Fibroblast of the aortic adventitia (primary cell): ENCODE data around the gene TRAM2. TPM values are rescaled to one million over a fixed set of nuclear protein-coding genes. Genes with fewer than 3 reads are reported as not detected.
A peak's percentile ranks its signal among the peaks of the same experiment; 100 is the strongest.

Source experiments
- DNase-seq: peaks from one replicate; pipeline ENCODE4 v3.0.0-alpha.2; 2010; ENCODE audit warnings: low read depth
- H3K4me3 ChIP-seq: 2 replicates; pipeline ENCODE4 v1.5.1; 2011; ENCODE audit warnings: low read depth, mild to moderate bottlenecking, control low read depth, low read length, moderate library complexity
- total RNA-seq: library from RNA; depleted of rRNA; stranded (reverse); fragments of >200 nt; gene quantifications from 2 replicates; pipeline ENCODE4 v1.2.3, GENCODE V29; 2012; ENCODE audit warnings: low replicate concordance
- TF ChIP-seq, protein P1 (sequence below): IDR thresholded peaks from 2 replicates; pipeline ENCODE4 v1.5.1; 2011; ENCODE audit warnings: mild to moderate bottlenecking, low read length, control low read depth, inconsistent platforms; ENCODE audit not compliant: insufficient read depth

Gene TRAM2
- total RNA-seq, 1 donor, result 128 TPM

DNA sequence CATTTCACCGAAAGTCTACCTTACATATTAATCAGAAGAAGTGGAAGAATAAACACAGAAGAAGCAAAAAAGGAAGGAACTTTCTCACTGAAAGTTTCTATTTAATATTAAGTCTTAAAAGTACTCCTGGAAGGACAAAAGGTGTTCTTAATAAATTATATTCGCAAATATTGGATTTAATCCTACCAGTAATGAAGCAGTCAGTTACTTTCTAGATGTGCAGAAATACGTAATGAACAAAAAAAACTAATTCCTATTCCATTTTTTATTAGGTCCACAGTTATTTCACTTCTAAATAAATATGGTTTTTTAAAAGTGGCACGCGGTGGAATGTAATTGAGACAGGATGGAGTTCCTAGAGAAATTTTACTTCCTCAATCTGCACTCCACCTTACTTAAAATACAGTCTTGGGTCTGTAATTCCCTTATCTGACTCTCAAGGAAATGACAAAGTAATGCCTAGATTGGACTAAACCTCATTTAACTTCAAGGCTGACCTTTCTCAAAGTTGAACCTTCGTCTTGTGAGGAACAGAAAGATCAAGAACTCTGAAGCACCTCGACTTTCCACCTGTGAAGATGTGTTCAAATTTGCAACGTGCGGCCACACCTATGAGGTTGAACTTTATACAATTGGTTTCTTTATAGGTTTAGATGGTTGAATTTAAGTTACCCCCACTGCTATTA is 1.1 kb upstream of the TRAM2 start:
- H3K4me3 ChIP-seq, result peak overlapping the region; percentile 77
- DNase-seq, result no peak
- TF ChIP-seq, protein P1, sequence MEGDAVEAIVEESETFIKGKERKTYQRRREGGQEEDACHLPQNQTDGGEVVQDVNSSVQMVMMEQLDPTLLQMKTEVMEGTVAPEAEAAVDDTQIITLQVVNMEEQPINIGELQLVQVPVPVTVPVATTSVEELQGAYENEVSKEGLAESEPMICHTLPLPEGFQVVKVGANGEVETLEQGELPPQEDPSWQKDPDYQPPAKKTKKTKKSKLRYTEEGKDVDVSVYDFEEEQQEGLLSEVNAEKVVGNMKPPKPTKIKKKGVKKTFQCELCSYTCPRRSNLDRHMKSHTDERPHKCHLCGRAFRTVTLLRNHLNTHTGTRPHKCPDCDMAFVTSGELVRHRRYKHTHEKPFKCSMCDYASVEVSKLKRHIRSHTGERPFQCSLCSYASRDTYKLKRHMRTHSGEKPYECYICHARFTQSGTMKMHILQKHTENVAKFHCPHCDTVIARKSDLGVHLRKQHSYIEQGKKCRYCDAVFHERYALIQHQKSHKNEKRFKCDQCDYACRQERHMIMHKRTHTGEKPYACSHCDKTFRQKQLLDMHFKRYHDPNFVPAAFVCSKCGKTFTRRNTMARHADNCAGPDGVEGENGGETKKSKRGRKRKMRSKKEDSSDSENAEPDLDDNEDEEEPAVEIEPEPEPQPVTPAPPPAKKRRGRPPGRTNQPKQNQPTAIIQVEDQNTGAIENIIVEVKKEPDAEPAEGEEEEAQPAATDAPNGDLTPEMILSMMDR, result no peak

DNA sequence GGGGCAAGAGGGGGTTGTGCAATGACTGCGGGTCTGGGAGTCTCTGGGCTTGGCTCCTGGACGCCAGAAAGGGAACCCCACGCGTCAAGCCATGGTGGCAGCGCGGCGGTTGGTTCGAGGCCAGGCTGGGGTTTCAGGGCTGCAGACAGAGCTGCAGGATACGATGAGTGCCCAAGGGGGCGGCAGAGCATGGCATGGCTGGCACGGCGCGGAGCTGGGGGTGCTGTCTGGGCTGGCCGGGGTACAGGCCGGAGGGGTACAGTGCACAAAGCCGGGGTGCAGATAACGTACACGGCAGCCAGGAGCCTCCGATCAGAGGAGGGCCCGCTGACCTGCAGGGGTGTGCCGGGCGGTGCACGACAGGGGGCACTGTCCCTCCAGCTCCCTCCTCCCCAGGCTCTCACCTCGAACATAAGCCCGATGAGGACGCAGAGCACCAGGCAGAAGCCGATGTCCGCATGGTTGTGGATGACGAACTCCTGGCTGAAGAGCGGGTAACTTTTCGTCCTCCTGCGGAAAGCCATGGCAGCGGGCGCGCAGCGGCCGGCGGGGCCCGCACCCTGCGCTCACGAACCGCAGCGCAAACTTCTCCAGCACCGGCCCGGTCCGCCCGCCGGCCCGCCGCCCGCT is 353 bp downstream of the TRAM2 start:
- peak; percentile 76 for DNase-seq

DNA sequence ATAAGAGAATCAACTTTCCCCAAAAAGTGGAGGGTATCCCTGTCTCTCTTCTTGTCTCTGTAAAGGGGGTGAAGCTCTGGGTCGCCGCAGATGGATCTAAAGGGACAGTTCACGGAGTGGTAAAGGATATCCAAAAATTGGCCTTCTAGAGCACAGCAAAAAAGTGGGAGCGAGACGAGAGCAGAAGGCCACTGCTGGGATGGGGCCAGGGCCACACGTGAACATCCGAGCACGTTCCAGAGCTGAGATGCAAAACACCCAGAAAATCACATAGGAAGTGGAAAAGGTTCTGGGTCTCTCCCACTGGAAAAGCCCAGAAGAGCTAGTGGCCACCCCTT is 837 bp downstream of the TRAM2 start:
- TF ChIP-seq, protein P1, result no peak
- no peak for DNase-seq
- H3K4me3 ChIP-seq, result peak overlapping the region; percentile 96

More for the DNA sequence above, 353 bp downstream of the TRAM2 start:
- H3K4me3 ChIP-seq, result peak overlapping the region; percentile 96
- TF ChIP-seq, protein P1, result peak; percentile 71

DNA sequence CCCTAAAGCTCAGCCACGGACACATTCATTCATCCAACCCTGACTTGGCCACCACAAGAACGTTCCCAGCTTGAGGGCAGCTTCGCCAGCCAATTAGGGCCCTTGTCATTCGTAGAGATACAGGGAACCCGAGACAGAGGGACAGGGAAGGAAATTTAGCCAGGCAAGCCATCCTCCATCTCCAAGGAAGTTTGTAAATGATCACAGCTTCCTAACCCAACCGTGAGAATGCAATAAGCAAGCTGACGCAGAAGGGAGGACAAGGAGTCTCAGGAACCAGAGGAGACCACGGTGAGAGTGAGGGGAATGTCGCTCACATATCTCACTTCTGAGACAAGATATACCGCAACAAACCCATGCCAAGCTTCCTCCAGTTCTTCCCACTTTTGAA is 1.4 kb downstream of the TRAM2 start:
- TF ChIP-seq, protein P1, result no peak
- peak overlapping the region; percentile 96 for H3K4me3 ChIP-seq
- DNase-seq, result no peak

DNA sequence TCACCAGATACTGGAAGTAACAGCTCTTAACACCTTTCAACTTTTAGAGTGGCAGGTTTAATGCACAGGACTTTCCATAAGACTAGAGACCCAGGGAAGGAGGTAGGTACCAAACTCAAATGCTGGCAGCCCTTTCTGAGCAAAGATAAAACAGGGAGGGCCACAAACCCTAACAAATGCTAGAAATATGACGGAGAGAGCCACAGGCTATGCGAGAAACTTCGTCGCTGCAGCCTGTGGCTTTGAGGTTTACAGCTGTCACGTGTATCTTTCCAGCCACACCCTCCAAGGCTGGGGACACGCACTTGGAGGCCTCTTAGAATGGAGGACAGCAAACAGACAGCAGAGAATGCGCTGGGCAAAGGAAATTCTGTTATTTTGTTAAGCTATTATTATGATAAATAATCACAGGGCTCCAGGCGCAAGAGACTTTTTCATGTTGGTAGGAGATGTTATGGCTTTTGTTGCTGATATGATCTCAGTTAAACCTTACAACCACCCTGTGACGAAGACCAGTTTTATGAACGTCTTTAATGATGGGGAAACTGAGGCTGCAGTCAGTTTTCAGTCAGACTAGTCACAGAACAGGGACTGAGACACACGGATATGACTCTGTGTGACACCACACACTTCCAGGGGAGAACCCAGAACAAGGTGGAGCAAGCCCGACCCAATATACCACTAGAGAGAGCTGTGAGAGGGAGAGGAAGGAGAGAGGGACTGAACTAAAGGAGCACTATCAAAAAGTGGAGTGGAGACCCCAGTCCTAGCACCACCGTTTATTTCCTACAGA is 2.0 kb downstream of the TRAM2 start:
- peak overlapping the region; percentile 96 for H3K4me3 ChIP-seq
- TF ChIP-seq, protein P1, result no peak
- DNase-seq, result peak; percentile 47

DNA sequence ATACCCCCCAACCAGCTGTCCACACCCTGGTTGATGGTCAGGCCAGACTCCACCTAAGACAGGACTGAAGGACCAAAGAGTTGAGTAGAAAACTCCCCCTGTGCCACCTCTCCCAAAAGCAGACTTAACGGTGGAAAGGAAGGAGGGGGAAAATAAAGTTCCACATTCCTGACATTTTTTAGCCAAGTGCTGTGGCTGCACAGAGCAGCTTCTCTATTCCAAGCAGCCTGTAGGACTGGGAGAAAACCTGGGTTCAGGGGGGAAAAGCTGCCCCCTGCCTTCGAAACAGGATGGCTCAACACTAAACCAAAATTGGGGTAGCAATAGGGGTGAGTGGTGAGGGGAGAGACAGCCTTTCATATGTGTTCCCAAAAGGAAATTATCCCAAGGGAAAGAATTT is 3.6 kb downstream of the TRAM2 start:
- peak; percentile 63 for DNase-seq
- peak overlapping the region; percentile 96 for H3K4me3 ChIP-seq
- TF ChIP-seq, protein P1, result peak; percentile 34
